Activated CD4-positive, CD25-positive, alpha-beta regulatory T cell treated with anti-CD3 and anti-CD28 coated beads, Interleukin-2, amount 50 U/mL, for 16 hours (primary cell): Measurements from ENCODE around the gene SP3.

Experiments
- DNase-seq: peaks from one replicate; pipeline ENCODE4 v3.0.0-alpha.2; 2020; ENCODE audit warnings: low read depth, low spot score

SP3 gene

GRCh38 chr2:173965372-173966025 is at the start of gene SP3:
Gene SP3 (minus strand): TSS chr2:173965373. CDS start chr2:173965171, 202 bp downstream.
- DNase-seq = peak; percentile 92

DNA sequence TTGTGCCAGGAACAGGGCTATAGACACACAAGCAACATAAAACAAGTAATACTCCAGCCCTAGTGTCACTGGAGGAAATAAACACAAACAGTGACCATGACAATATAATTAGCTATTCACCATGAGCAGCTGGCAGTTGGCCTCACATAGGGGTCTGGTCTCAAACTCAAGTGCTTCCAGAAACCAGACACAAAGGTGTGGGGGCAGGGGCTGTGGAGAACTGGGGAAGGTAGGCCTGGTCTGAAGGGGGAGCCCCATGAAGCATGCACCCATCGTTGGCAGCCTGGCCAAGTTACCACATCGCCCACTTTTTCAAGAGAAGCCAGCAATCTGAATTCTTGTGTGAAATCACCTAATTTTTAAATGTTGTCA is 49.5 kb upstream of the SP3 start:
- no peak for DNase-seq

GRCh38 chr2:174014011-174014698 is 49.0 kb upstream of the SP3 start:
- DNase-seq = no peak

DNA sequence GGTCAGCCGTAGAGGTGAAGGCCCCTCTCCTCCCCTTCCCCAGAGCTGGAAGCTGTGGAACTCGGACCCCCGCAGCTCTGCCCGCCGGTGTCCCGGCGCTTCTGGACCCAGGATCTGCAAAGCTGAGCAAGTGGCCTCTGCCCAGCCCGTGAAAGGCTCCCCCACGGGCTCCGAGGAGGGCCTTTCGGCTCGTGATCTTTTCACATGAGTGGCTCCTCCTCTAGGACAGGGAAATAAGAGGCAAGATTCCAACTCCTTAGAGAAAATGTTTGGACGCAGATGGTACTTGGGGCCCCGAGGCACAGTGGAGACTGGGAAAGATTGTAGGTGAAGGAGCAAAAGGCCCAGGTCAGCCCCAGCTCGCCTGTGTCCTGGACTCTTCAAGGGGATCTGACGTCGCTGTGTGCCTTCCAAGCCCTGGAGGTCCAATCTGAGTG is 48.2 kb upstream of the SP3 start:
- no peak for DNase-seq

DNA sequence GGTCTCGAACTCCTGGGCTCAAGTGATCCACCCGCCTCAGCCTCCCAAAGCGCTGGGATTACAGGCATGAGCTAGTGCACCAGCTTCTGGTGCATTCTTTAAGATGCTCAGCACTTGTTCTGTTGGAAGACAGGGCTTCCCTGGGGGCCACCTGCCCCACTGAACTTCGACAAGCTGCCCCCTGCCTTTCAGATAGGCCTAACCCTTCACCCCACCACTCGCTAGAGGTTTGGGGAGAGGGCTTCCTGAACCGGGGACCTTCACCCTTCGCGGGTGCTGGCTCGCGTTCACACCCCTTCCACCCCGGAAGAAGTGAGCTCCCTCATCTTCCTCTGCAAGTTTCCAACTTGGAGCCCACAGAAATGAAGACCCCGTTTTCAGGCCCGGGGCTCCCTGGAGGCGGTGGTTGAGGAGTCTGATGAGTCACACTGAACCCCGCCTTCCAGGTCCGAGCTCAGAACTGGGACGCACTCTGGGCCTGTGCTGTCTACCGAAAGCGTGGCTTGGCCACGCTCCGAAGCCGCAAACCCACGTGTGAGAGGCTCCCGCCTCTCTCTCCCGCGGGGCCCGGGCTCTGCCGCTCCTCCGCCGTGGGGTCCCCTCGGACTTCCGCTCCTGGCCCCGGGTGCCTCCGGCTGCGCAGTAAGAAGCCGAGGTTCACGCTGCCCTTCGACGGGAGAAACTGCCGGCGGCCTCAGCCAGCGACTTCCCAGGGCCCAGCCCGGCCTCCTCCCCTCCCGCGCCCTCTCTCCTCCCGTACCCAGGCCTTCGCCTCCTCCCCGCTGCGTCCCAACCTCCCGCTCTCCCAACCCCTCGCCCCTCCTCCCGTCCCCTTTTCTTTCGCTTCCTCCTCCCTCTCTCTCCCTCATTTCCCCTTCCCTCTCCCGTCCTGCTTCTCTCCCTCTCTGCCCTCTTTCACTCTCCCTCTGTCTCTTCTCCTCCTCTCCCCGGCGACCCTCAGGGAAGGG is 47.5 kb upstream of the SP3 start:
- no peak for DNase-seq

DNA sequence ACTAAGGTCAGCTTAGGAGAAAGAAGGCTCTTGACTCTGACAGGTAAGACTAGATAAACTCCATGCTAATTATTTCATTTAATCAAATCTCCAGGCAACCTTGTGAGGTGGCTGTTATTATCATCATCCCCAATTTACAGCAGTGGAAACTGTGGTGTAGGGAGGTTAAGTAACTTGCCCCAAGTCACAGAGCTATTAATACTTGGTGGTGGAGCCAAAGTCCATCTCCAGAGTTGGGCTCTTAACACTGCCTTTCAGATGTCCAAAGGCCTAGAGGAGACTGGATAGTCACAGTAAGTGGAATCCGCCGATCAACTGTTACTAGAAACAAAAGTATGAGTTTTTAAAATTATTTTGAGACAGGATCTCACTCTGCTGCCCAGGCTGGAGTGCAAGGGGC is 46.6 kb upstream of the SP3 start:
- DNase-seq = no peak

DNA sequence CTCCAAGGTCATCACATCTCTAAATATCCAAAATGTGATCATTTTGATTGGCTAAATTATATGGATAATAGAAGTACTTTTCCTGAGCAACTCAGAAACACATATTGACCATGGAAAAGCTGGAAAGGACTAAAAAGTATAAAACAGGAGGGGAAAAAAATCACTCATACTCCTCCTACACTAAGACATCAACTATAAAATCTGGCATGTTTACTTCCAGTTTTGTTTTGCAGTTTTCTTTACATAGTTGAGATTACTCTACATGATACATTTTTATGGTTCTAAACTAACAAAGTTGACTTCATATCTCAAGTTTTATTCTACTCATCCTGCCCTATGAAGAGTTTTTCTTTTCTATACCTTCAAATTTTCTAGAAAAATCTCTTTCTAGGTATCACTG is 46.0 kb upstream of the SP3 start:
- no peak for DNase-seq

DNA sequence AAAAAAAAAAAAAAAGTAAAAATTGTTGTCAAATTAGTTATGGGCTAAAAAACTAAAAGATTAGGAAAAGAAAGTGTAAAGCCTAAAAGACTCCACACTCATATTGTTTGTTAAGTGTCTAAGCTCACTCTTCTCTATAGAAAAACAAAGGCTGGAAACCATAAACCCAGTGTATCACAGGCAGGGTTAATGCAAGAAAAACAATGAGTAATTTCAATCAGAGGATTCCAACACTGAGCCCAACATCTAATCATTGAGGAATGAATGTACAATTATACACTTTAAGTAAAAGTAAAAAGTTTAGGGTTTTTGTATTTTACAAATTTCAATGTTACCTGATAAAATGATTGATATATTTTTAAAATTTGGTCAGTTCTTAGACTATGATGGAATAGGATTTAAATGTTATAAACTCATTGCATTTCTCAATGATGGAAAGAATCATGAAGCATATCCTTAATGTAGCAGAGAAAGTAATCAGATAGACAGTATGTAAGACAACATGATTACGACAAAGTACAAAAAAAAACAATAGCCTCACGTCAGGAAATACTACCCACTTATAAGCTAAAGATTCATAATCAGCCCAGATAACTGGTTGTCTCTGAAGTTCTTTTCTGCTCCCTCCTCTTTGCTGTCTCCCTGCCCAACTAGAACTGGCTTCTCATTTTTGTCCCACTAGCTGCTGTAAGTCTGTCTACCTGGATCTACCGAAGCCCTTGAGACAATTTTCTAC is 44.5 kb upstream of the SP3 start:
- DNase-seq = no peak

DNA sequence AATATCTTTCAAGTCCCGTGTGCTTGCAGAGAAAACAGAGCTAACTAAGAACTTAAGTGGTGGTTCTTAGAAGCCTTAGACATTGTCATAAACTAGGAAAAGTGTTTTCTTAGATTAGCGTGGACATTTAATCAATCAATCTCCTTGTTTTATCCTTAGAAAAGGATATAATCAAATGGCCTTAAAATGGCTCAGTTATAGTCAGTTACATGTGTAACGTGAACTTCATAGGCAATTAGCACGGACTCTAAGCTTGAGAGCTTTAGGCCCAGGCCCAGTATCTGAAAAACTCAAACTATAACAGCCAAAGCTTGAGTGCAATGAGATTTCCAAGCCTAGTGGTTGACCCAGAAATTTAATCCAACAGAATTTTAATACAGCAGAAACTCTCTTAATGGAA is 43.5 kb upstream of the SP3 start:
- DNase-seq = no peak

- DNase-seq = no peak
Observed at GRCh38 chr2:174007010-174007409, 41.8 kb upstream of the SP3 start.

GRCh38 chr2:174005801-174006419 is 40.7 kb upstream of the SP3 start:
- DNase-seq = no peak

- no peak for DNase-seq
Observed at GRCh38 chr2:174004905-174005605, 39.9 kb upstream of the SP3 start.

DNA sequence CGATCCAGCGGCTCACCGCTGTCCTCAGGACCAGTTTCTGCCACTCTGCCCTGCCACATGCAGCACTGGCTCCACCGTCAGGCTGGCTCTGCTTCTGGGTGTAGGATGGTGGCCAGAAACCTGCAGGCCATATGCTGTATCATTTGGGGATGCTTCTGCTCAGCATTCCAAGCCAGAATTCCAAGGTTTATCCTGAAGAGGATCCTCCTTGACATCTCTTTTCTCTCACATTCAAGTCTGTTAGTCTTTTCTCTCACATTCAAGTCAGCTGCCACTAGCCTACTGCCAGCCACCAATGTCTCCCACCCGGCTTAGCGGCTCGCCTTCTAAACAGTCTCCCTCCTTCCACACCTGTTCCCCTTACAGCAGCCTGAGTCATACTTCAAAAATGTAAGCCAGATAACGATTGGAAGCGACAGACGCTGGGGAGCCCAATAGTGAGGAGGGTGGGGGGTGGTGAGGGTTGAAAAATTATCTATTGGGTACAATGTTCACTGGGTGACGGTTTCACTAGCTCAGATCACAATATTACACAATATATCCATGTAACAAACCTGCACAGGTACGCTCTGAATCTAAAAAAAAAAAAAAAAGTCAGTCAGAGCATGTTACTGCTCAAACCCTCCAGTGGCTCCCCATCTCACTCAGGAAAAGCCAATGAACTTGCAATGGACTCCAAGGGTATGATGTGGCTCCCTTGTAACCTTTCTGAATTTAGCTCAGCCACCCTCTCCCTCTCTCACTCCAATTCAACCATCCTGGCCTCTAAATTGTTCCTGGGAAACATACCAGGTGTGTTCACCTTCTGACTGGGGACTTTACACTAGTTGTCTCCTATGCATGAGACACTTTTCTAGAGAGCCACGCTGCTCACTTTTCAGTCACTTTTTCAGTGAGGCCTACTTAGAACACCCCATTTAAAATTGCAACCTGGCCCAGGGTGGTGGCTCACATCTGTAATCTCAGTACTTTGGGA is 38.8 kb upstream of the SP3 start:
- no peak for DNase-seq

- DNase-seq = no peak
Observed at GRCh38 chr2:174002679-174003078, 37.5 kb upstream of the SP3 start.

GRCh38 chr2:174001107-174001506 is 35.9 kb upstream of the SP3 start:
- no peak for DNase-seq

- no peak for DNase-seq
Observed at GRCh38 chr2:173999724-174000123, 34.6 kb upstream of the SP3 start.

DNA sequence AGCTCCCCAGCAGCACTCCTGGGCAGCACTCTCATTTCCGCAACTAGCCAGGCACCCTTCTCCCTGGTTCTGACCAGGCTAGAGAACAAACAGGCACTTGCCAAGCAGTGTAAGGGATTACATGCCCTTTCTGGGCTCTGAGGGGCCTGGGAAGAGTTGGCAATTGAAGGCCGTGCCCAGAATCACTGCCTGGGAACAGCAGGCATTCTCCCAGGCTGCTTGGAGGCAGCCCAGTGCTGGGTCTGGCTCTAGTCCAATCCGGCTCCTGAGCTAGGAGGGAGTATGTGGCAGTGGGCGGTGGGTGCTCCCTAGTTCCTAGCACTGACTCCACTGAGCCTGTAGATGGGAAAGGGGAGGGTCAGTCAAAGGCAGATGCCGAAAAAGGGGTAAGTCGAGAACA is 34.1 kb upstream of the SP3 start:
- no peak for DNase-seq

GRCh38 chr2:173998386-173998785 is 33.2 kb upstream of the SP3 start:
- DNase-seq = no peak

GRCh38 chr2:173997753-173998152 is 32.6 kb upstream of the SP3 start:
- no peak for DNase-seq
